ENCODE results near the gene PICALM.

The PICALM gene

DNA sequence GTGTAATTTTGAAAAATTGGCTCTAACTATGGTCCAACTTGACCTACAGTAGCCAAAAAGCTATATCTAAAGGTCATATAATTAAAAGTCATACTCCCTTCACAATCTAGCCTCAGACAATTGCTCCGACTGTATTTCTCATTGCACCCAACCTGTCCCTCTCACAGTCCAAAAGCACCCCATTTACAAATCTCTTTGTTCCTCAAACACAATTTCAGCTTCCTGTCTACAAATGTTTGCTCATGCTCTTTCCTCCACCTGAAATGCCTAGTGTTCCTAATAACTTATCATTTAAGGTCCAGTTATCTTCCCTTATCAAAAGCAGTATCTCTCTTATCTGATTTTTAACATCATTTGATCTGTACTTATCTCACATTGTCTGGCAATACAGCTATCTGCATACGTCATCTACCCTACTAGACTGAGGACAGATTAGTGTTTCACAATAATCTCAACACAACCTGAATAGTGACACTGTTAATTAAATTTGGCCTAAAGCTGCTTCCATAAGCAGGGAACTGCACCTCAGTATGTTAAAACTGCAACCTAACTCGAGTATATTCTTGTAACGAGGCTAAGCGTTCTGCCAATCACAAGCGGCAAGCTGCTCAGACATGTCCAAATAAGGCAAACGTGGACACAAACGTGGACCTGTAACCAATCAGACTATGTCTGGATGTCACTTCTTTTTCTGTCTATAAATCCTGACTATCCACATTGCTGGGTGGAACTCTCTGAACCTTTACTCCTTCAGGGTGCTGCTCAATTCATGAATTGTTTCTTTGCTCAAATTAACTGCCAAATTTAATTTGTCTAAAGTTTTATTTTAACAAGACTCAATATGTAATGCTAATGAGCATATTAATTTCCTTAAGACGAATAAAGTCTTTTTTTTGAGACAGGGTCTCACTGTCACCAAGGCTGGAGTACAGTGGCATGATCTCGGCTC, 15.9 kb downstream of the PICALM start:
- in situ Hi-C loops (cut with MboI; ENCODE audit: low sequenced_read_pairs): loop anchor here (10.0 kb wide), 1 partner anchor 152 kb away; no protein-coding TSS in a partner anchor

DNA sequence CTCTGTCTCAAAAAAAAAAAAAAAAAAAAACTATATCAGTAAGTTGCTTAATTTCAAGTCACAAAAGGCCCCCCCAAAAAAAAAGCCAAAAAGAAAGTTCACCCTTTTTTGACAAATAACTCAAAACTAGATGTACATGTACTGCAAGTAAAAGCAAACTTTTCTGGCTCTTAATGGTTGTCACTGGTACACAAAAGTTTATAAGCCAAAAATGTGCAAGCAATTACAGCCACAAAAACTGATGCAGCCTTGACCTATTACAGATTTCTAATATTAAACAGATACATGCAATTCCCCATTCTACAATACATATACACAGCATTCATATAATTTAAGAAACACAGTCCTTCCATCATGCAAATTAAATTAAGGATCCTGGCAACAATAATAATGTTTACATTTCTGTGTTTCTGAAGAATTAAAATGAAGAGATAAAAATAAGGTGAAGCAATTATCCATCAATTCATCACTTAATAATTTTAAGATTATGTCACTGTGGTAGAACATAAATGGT, 18.6 kb downstream of the PICALM start:
- in situ Hi-C loops (cut with MboI; ENCODE audit: low sequenced_read_pairs): loop anchor here (10.0 kb wide), 1 partner anchor 155 kb away; no protein-coding TSS in a partner anchor

DNA sequence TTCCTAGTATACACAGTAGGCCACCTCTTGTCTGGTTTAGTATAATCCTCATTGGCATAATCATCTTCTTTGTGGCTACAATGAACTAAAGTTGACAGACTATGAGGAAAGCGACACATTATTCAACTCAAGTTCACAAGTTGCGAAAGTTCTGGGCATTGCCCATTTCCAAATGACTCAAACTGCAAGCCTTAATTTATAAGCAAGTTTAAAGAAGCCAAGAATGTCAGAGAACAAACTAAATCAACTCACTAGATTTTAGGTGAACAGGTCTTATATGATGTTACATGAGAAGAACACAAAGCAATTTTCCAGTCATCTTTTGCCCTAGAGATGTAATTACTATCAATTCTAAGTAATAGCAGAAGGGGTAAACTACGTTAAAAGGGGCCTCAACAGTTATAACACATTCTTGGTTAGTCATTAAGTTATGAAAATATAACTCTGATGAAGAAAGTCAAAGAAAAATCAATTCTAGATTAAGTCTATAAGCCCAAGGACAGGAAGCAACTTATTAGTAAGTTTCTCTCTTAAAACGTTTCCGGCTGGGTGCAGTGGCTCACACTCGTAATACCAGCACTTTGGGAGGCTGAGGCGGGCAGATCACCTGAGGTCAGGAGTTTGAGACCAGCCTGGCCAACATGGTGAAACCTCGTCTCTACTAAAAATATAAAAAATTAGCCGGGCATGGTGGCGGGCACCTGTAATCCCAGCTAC, 21.5 kb downstream of the PICALM start:
- in situ Hi-C loops (cut with MboI; ENCODE audit: low sequenced_read_pairs): no loop called here

DNA sequence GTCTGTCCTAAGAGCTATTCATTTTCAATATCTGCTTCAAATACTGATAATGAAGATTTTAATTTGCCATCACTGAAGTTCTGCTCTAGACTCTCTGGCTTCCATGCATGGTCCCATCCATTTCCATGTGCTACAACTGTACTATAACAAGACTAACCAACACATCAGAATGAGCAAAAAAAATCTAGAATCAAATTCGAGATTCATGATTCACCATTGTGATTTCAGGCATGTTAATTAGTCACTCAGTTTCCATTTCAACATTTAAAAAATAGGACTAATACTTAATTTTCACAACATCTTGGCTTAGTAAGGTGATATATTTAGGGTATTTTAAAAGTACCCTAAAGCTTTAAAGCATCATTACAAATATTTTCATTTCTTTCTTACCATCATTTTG, 22.8 kb downstream of the PICALM start:
- in situ Hi-C loops (cut with MboI; ENCODE audit: low sequenced_read_pairs): no loop called here

DNA sequence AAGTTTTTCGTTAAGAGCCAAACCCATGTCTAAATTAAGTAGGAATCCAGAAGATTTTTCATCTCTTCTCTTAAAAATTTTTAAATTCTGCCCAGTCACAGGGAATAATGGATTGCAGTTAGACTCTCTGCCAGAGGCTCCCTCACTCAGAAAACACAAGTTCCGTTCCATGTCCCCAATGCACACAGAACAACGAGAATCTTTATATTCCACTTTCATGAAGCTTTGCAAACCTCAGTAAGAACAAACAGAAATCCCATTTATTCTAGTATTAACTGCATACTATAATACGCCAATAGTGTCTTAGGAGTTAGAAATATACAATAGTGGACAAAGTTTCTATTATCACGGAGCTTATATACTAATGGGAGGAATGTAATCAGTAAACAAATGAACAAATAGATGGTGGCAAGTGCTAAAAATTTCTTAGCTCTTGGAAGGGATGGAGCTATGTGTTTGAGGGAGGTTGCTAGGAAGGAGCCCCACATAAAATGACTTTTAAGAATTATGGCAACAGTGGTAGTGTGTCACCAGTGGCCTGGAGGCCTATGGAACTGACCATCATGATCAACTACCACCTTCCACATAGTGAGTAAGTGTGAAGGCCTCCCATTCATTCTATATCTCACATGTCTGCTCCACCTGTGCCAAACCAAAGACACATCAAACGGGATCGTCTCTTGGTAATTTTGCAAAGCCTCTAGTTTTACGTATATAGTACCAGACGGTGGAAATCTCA, 24.9 kb downstream of the PICALM start:
- in situ Hi-C loops (cut with MboI; ENCODE audit: low sequenced_read_pairs): no loop called here

DNA sequence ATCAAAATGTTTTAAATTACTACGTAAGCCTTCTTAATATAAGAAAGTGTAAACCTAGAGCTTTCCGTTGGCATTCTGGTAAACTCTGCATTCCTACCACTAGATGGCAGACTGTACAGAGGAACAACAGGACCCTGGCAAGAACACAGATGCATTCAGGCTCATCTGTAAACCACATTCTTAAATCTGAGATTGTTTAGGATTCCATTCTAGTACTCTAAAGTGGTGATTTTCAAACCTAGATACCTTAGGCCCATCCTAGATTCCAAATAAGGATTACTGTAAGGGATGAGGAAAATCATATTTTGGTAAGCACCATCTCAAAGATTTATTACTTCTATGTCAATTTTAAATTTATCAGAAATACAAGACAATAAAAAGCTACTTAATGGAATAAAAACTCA, 26.9 kb downstream of the PICALM start:
- in situ Hi-C loops (cut with MboI; ENCODE audit: low sequenced_read_pairs): no loop called here

GRCh38 chr11:86040919-86041850, 27.7 kb downstream of the PICALM start:
- in situ Hi-C loops (cut with MboI; ENCODE audit: low sequenced_read_pairs): no loop called here

DNA sequence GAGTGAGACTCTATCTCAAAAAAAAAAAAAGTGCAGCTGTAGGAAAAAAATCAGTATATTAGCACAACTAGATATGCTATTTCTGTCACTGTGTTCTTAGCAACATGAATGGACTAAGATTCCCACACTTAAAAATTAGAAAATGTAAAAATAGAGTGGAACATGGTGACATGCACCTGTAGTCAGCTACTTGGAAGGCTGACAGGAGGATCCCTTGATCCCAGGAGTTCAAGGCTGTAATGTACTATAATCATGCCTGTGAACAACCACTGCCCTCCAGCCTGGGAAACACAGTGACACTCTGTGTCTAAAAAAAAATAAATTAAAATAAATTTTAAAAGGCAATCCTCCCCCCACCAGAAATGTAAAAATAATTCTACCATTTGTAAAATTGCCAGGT, 29.8 kb downstream of the PICALM start:
- in situ Hi-C loops (cut with MboI; ENCODE audit: low sequenced_read_pairs): loop anchor here (5.0 kb wide), 1 partner anchor 178 kb away; no protein-coding TSS in a partner anchor

DNA sequence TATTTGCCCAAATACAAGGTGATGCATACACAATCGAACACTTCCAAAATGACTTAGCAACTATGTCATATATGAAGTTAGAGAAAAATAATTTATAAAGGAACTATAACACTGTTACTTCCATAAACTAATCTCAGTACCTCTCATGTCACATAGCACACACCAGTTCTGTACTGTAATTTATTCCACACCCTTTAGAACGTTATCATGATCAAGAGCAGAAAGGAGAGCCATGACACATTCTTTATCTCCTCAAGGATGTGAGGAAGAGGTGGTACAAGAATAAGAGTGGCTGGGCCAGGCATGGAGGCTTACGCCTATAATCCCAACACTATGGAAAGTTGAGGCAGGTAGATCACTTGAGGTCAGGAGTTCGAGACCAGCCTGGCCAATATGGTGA, 31.1 kb downstream of the PICALM start:
- in situ Hi-C loops (cut with MboI; ENCODE audit: low sequenced_read_pairs): loop anchor here (5.0 kb wide), 1 partner anchor 180 kb away; no protein-coding TSS in a partner anchor

DNA sequence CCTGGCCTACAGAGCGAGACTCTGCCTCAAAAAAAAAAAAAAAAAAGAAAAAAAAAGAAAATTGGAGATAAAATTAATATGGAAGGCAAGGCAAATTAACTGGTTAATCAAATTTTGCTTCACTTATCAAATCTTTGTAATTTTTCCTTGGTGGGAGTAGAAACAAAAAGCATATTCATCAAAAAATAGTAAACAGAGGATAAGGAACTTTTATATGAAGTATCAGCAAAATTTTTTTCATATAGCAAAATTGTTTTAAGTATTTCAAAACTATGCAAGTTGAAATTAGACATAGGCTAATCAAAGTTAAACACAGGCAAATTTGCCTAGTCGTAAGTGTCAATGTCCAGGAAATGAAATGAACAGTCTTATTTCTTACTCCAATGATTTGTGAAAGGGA, 33.0 kb downstream of the PICALM start:
- in situ Hi-C loops (cut with MboI; ENCODE audit: low sequenced_read_pairs): loop anchor here (5.0 kb wide), 1 partner anchor 181 kb away; no protein-coding TSS in a partner anchor

DNA sequence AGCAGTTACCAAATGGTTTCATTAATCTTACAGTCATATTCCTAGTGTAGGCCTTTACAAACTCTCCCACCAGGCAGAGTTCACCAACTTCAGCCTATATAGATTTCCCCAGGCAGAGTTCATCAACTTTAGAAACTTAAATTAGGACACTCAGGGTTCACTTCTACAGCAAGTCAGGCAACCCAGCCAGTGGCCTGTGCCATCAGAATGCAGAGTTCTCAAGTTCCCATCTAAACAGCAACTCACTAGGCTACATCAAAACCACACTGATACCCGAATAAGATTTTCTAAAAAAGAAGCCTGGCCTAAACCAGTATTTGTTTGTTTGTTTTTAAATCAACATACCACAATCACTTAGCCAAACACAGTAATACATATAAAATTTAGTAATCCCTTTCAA, 33.7 kb downstream of the PICALM start:
- in situ Hi-C loops (cut with MboI; ENCODE audit: low sequenced_read_pairs): loop anchor here (5.0 kb wide), 1 partner anchor 182 kb away; no protein-coding TSS in a partner anchor

DNA sequence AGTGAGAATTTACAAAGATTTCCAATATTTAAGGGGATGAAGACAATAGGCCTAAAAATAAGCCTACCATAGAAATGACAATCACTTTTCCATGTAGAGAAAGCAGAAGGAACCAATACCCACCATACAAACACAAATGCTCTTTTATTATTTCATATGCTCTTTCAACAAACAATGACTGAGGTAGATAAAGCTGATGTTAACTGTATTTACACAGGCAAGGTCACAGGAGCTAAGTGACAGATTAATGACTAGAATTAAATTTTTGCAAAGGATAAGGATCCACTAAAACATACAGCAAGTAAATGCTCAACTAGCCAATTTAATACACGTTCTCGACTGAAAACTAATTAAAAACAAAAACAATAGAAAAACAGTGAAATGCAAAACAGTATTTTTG, 34.2 kb downstream of the PICALM start:
- in situ Hi-C loops (cut with MboI; ENCODE audit: low sequenced_read_pairs): loop anchor here (5.0 kb wide), 1 partner anchor 183 kb away; no protein-coding TSS in a partner anchor

DNA sequence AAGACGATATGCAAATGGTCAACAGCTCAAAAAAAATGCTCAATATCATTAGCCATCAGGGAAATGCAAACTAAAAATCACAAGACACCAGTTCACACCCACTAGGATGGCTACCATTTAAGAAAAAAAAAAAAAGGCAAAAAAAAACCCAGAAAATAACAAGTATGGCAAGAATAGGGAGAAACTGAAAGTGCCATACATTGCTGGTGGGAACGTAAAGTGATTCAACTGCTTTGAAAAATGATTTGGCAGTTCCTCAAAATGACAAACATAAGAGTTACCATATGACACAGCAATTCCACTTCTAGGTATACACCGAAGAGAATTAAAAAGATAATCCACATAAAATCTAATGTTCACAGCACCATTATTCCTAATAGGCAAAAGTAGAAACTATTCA, 47.5 kb downstream of the PICALM start:
- in situ Hi-C loops (cut with MboI; ENCODE audit: low sequenced_read_pairs): no loop called here

- in situ Hi-C loops (cut with MboI; ENCODE audit: low sequenced_read_pairs): no loop called here
These were observed 50.6 kb downstream of the PICALM start for GRCh38 chr11:86018249-86018648.

DNA sequence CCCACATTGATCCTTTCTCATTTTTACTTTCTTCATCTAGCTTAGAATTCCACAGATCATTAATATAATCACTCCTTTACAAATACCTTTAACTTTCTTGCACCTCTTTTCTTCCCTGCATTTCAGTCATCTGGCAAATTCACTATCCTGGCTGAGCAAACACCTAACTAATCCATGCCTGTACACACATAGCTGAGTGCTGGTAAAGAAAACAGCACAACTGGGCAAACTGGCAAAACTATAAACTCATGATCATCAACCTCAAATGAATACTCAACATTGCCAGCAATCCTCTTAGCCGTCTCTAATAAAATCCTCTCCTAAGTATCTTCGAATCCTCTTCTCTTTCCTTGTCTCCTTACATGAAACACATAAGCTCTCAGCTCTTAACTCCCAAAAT, 52.4 kb downstream of the PICALM start:
- in situ Hi-C loops (cut with MboI; ENCODE audit: low sequenced_read_pairs): no loop called here

GRCh38 chr11:86015699-86016098, 53.2 kb downstream of the PICALM start:
- in situ Hi-C loops (cut with MboI; ENCODE audit: low sequenced_read_pairs): no loop called here

GRCh38 chr11:86014221-86014620, 54.7 kb downstream of the PICALM start:
- in situ Hi-C loops (cut with MboI; ENCODE audit: low sequenced_read_pairs): no loop called here

GRCh38 chr11:86013713-86014112, 55.2 kb downstream of the PICALM start:
- in situ Hi-C loops (cut with MboI; ENCODE audit: low sequenced_read_pairs): no loop called here

DNA sequence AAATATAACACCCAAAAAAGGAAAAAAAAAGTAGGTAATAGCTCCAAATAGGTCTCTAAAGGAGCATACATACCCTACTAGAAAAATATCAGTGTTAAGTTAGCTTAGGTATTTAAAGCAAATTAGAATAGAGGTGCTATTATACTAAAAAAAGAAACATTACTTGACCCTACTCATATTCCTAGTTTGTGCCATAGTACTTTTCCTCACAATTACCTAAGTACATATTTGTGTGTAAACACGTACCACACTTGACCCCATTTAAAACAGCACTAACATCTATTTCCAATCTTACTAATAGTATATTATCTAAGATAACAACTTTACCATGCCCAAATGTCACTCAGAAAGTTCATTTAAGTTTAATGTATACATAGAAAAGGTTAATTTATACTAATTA, 57.7 kb downstream of the PICALM start:
- in situ Hi-C loops (cut with MboI; ENCODE audit: low sequenced_read_pairs): no loop called here

DNA sequence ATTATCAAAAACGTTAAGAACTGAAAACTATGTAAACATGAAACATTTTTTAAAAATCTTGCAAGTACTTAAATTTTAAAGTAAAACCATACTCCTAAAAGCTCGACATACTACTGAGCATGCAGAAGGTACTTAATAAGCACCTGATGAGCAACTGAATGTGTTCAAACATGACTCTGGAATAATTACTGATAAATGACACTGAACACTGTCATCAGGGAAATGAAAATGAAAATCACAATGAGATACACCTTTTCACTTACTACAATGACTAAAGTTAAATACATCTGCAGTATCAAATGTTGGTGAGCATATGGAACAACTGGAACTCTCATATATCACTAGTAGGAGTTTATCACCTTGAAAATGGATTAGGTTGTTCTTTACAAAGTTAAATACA, 65.2 kb downstream of the PICALM start:
- in situ Hi-C loops (cut with MboI; ENCODE audit: low sequenced_read_pairs): no loop called here

All from HL-60/S4 treated with phorbol 12-myristate 13-acetate at 8.2 ng/mL for 4 days and 3 days (cell line).